IMR-90 (cell line): ENCODE results near the gene EIF4A2. TPM values are rescaled to one million over a fixed set of nuclear protein-coding genes. Genes with fewer than 3 reads are reported as not detected.

Experiments used
- ATAC-seq: fragments of 200-7000 bp; cut with Tn5 transposase; 2 replicates; pipeline ENCODE4 v1.9.1; 2020; ENCODE audit warnings: low read depth, mild to moderate bottlenecking, moderate library complexity
- BruUV-seq: library from RNA; stranded (reverse); fragments of 400-500 nt; replicated peaks from 2 replicates; lab custom pipeline; 2021; lab: Mats Ljungman, UMichigan
- CTCF ChIA-PET: fragments of 300-600 bp; formaldehyde crosslinking; extraction: SDS; loops from one replicate; lab custom pipeline; 2021; ENCODE audit warnings: antibody characterized with exemption; lab: Yijun Ruan, JAX
- POLR2A ChIA-PET: fragments of 300-600 bp; sonication (Branson Sonifier 250); formaldehyde crosslinking; loops from one replicate; lab custom pipeline; 2022; ENCODE audit warnings: antibody characterized with exemption; ENCODE audit not compliant: unreplicated experiment; lab: Charles Lee
- DNase-seq: peaks from one replicate; pipeline ENCODE4 v3.0.0; 2013
- H2AFZ ChIP-seq: replicated peaks from 2 replicates; pipeline ENCODE3; 2013; ENCODE audit warnings: low read length, mild to moderate bottlenecking; ENCODE audit not compliant: poor library complexity
- H2AK5ac ChIP-seq: 2 replicates; pipeline ENCODE4 v1.6.1; 2013; ENCODE audit warnings: low read depth, low read length, inconsistent platforms
- H2AK9ac ChIP-seq: replicated peaks from 2 replicates; pipeline ENCODE3; 2013; ENCODE audit warnings: mild to moderate bottlenecking, low read depth, low read length, moderate library complexity; ENCODE audit not compliant: poor library complexity
- H2BK120ac ChIP-seq: 2 replicates; pipeline ENCODE4 v1.6.1; 2013; ENCODE audit warnings: low read depth, low read length, inconsistent platforms
- H2BK15ac ChIP-seq: 3 replicates; pipeline ENCODE4 v1.6.1; 2013; ENCODE audit warnings: low read depth, low read length, inconsistent platforms
- H2BK20ac ChIP-seq: 2 replicates; pipeline ENCODE4 v1.6.1; 2013; ENCODE audit warnings: low read depth, mild to moderate bottlenecking, inconsistent platforms, low read length, moderate library complexity
- H2BK5ac ChIP-seq: 2 replicates; pipeline ENCODE4 v1.6.1; 2013; ENCODE audit warnings: mild to moderate bottlenecking, low read depth, low read length, inconsistent platforms; ENCODE audit not compliant: poor library complexity, severe bottlenecking
- H3K14ac ChIP-seq: replicated peaks from 2 replicates; pipeline ENCODE4 v1.6.1; 2013; ENCODE audit warnings: low read depth, low read length, inconsistent platforms
- H3K18ac ChIP-seq: 2 replicates; pipeline ENCODE4 v1.6.1; 2013; ENCODE audit warnings: low read depth, low read length, control low read depth
- H3K23ac ChIP-seq: 2 replicates; pipeline ENCODE4 v1.6.1; 2013; ENCODE audit warnings: low read depth, low read length, inconsistent platforms
- H3K27ac ChIP-seq: 2 replicates; pipeline ENCODE4 v1.5.1; 2013; ENCODE audit warnings: mild to moderate bottlenecking, control low read depth, low read length; ENCODE audit not compliant: insufficient read depth
- H3K27me3 ChIP-seq: 2 replicates; pipeline ENCODE4 v1.6.1; 2013; ENCODE audit warnings: low read length; ENCODE audit not compliant: control insufficient read depth, insufficient read depth
- H3K36me3 ChIP-seq: 2 replicates; pipeline ENCODE4 v1.6.1; 2013; ENCODE audit warnings: low read length, mixed read lengths; ENCODE audit not compliant: control insufficient read depth, insufficient read depth
- H3K4ac ChIP-seq: 2 replicates; pipeline ENCODE4 v1.6.1; 2013; ENCODE audit warnings: low read depth, low read length, inconsistent platforms
- H3K4me1 ChIP-seq: 2 replicates; pipeline ENCODE4 v1.6.1; 2013; ENCODE audit warnings: low read length, mixed read lengths; ENCODE audit not compliant: control insufficient read depth, insufficient read depth
- H3K4me2 ChIP-seq: 2 replicates; pipeline ENCODE4 v1.6.1; 2013; ENCODE audit warnings: low read depth, mild to moderate bottlenecking, control low read depth, low read length, moderate library complexity
- H3K4me3 ChIP-seq: 2 replicates; pipeline ENCODE4 v1.5.1; 2013; ENCODE audit warnings: low read depth, mild to moderate bottlenecking, control low read depth, low read length, moderate library complexity; ENCODE audit not compliant: insufficient read depth
- H3K56ac ChIP-seq: 2 replicates; pipeline ENCODE4 v1.6.1; 2013; ENCODE audit warnings: low read length, inconsistent platforms; ENCODE audit not compliant: insufficient read depth; ENCODE audit errors: extremely low read depth
- H3K79me1 ChIP-seq, 2 experiments: 2 replicates each; pipeline ENCODE4 v1.6.1; 2013; ENCODE audit warnings: low read length in 2 of 2, inconsistent platforms in 1 of 2, low read depth in 1 of 2
- H3K9ac ChIP-seq: 2 replicates; pipeline ENCODE4 v1.6.1; 2013; ENCODE audit warnings: low read depth, low read length, control low read depth
- H3K9me1 ChIP-seq: 2 replicates; pipeline ENCODE4 v1.6.1; 2013; ENCODE audit warnings: low read length, inconsistent platforms; ENCODE audit not compliant: insufficient read depth
- H3K9me3 ChIP-seq: 2 replicates; pipeline ENCODE4 v1.6.1; 2013; ENCODE audit warnings: low read length; ENCODE audit not compliant: control insufficient read depth, insufficient read depth
- H4K20me1 ChIP-seq: 2 replicates; pipeline ENCODE4 v1.6.1; 2013; ENCODE audit warnings: low read length, inconsistent platforms; ENCODE audit not compliant: insufficient read depth
- H4K5ac ChIP-seq: 2 replicates; pipeline ENCODE4 v1.6.1; 2013; ENCODE audit warnings: mild to moderate bottlenecking, low read depth, low read length, control low read depth
- H4K8ac ChIP-seq, 2 experiments: 2 replicates each; pipeline ENCODE4 v1.6.1; 2013; ENCODE audit warnings: low read depth in 2 of 2, low read length in 2 of 2, control low read depth in 1 of 2, inconsistent platforms in 1 of 2
- H4K91ac ChIP-seq: 2 replicates; pipeline ENCODE4 v1.6.1; 2013; ENCODE audit warnings: low read depth, low read length, inconsistent platforms; ENCODE audit not compliant: insufficient read depth
- CEBPB ChIP-seq: IDR thresholded peaks from 2 replicates; pipeline ENCODE4 v1.6.1; 2012; ENCODE audit warnings: low read depth, low read length, improper control_type of control experiment
- CHD1 ChIP-seq: IDR thresholded peaks from 2 replicates; pipeline ENCODE4 v1.6.1; 2012; ENCODE audit warnings: low read depth, low read length, improper control_type of control experiment
- FOS ChIP-seq: fragments of 150-350 bp; IDR thresholded peaks from 2 replicates; pipeline ENCODE4 v1.6.1; 2016; ENCODE audit warnings: low read depth, low read length
- MAFK ChIP-seq: IDR thresholded peaks from 2 replicates; pipeline ENCODE4 v1.6.1; 2012; ENCODE audit warnings: low read depth, low read length, improper control_type of control experiment
- NFE2L2 ChIP-seq: fragments of 150-350 bp; IDR thresholded peaks from 2 replicates; pipeline ENCODE4 v1.6.1; 2016; ENCODE audit warnings: low read depth, mild to moderate bottlenecking, low read length
- RAD21 ChIP-seq: IDR thresholded peaks from 2 replicates; pipeline ENCODE4 v1.6.1; 2012; ENCODE audit warnings: low read length, improper control_type of control experiment
- RCOR1 ChIP-seq: IDR thresholded peaks from 2 replicates; pipeline ENCODE4 v1.6.1; 2012; ENCODE audit warnings: mild to moderate bottlenecking, low read length, improper control_type of control experiment; ENCODE audit not compliant: insufficient replicate concordance
- RFX5 ChIP-seq: IDR thresholded peaks from 2 replicates; pipeline ENCODE4 v1.8.0; 2012; ENCODE audit warnings: low read depth, mild to moderate bottlenecking, low read length, moderate library complexity
- SMC3 ChIP-seq: fragments of 150-350 bp; IDR thresholded peaks from 2 replicates; pipeline ENCODE4 v1.6.1; 2016; ENCODE audit warnings: low read depth, mild to moderate bottlenecking, antibody characterized with exemption, low read length, moderate library complexity
- WGBS, 2 experiments: methylation state at CpG; one replicate each; pipeline versions ENCODE4 v1.1.5 to v1.1.7; 2013; ENCODE audit warnings: missing lambda C conversion rate in 2 of 2; ENCODE audit not compliant: insufficient read length in 1 of 2; ENCODE audit errors: extremely low coverage in 2 of 2; 5-methylcytosine and 5-hydroxymethylcytosine counted together
- dilution Hi-C: fragments of 300-500 bp; cut with HindIII; formaldehyde crosslinking; loops from one replicate; pipeline ENCODE4 v1.14.3; 2018; ENCODE audit warnings: low sequenced_read_pairs; ENCODE audit not compliant: unreplicated experiment
- in situ Hi-C: fragments of 300-500 bp; cut with MboI; formaldehyde crosslinking; loops from 3 replicates; pipeline ENCODE4 v1.14.3; 2019; ENCODE audit warnings: low sequenced_read_pairs, inconsistent platforms, mixed read lengths
- intact Hi-C: fragments of 100-400 bp; cut with micrococcal nuclease; formaldehyde crosslinking; loops from 2 replicates; pipeline ENCODE4 v1.10.0; 2022
- polyA plus RNA-seq, 3 experiments: library from polyadenylated mRNA; depleted of rRNA; stranded (reverse); fragments of >200 nt; gene quantifications; 2 replicates each; pipeline ENCODE4 v1.2.3, GENCODE V29; 2012; ENCODE audit warnings: low replicate concordance in 1 of 3
- total RNA-seq: library from RNA; depleted of rRNA; stranded (reverse); fragments of >200 nt; gene quantifications from 2 replicates; pipeline ENCODE4 v1.2.3, GENCODE V29; 2012

Gene EIF4A2
- total and polyA plus RNA-seq, 2 of the 4 experiments (the other 2 are of a cell fraction): 310 to 320 TPM

- H3K4me3 ChIP-seq: no peak overlapping the region
- WGBS, 2 experiments: no CpG with 5 or more reads among the region's 11 CpGs
- no peak overlapping the region for H2AFZ ChIP-seq
- H3K9me3 ChIP-seq: no peaks in the 10 kb centered on the region
- no peak overlapping the region for H3K23ac ChIP-seq
- no peak for TF ChIP-seq RAD21
- TF ChIP-seq SMC3: no peak
- no peak for TF ChIP-seq NFE2L2
- TF ChIP-seq RFX5: no peak
- TF ChIP-seq CHD1: no peak
- no peak for TF ChIP-seq FOS
- no peak for TF ChIP-seq MAFK
- TF ChIP-seq RCOR1: no peak
- no peak for TF ChIP-seq CEBPB
- H3K9me1 ChIP-seq: no peaks in the 10 kb centered on the region
- H2AK9ac ChIP-seq: no peak overlapping the region
- no peak overlapping the region for H3K4ac ChIP-seq
- H3K14ac ChIP-seq: no peak overlapping the region
- ChIA-PET CTCF (no interaction called here), POLR2A (no interaction called here)
- no peak overlapping the region for H2BK5ac ChIP-seq
- H4K8ac ChIP-seq: no peak overlapping the region
- no peaks in the 10 kb centered on the region for H3K36me3 ChIP-seq
- no peak overlapping the region for H2BK15ac ChIP-seq
- H4K91ac ChIP-seq: no peak overlapping the region
- H2BK20ac ChIP-seq: no peak overlapping the region
- in situ Hi-C loops (no loop called here), dilution Hi-C loops (no loop called here), intact Hi-C loops (no loop called here)
- no peak overlapping the region for H3K9ac ChIP-seq
- H2BK120ac ChIP-seq: no peak overlapping the region
- no peak overlapping the region for H3K18ac ChIP-seq
- H3K4me1 ChIP-seq: no peaks in the 10 kb centered on the region
- H3K4me2 ChIP-seq: no peak overlapping the region
- H3K27ac ChIP-seq: no peak overlapping the region
- no peak overlapping the region for H3K56ac ChIP-seq
- H3K27me3 ChIP-seq: no peaks in the 10 kb centered on the region
- no peak overlapping the region for H4K5ac ChIP-seq
- no peak for ATAC-seq
- H2AK5ac ChIP-seq: no peak overlapping the region
- H3K79me1 ChIP-seq: no peaks in the 10 kb centered on the region
- H4K20me1 ChIP-seq: no peaks in the 10 kb centered on the region
- DNase-seq: no peak
- no TSS peak for BruUV-seq
These were observed 24.0 kb upstream of the EIF4A2 start for GRCh38 chr3:186759231-186759930.
